ENCODE measurements around the gene ARHGAP6. TPM values are rescaled to one million over a fixed set of nuclear protein-coding genes. Genes with fewer than 3 reads are reported as not detected.

ARHGAP6 gene
- total and polyA plus RNA-seq, 2 donors (not counting 3 experiments of a cell fraction or from before 2014, with no cell fraction given) = 0.69 to 0.83 TPM

DNA sequence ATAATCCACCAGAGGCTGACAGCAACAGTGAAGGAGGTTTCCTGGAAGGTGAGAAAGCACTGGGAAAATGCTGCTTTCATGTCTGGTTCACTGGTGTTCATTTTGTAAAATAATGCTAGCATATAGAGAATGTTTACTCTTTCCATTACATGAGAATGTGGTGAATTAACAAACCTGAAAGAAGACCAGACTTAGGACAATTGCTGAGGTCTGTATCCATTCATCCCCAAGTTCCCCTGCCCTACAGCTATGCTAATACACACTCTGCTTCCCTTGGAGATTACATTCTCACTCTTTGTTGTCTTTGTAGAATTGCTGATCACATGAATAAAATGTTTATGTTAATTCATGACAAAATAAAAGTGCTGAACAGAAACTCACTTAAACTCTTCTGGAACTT lies 99.5 kb downstream of the ARHGAP6 start:
- FAIRE-seq = no peak
- BruUV-seq (replicated peaks) = no TSS peak
- CTCF ChIA-PET = no interaction called here

More for the DNA sequence above, 99.5 kb downstream of the ARHGAP6 start:
- H2AFZ ChIP-seq (ENCODE audit: low read depth, low read length) = no peak overlapping the region
- H3K36me3 ChIP-seq (ENCODE audit: control insufficient read depth in 2 of 2, extremely low read depth in 1 of 2, insufficient read depth in 2 of 2, low read length in 2 of 2) = no peaks in the 10 kb centered on the region
- no peaks in the 10 kb centered on the region for H3K9me1 ChIP-seq (replicated peaks; ENCODE audit: control insufficient read depth, extremely low read depth, insufficient read depth, low read length)
- no peaks in the 10 kb centered on the region for H3K79me2 ChIP-seq (ENCODE audit: control insufficient read depth, insufficient read depth, low read length)
- no peak overlapping the region for H3K27ac ChIP-seq (ENCODE audit: insufficient read depth, low read depth, low read length)
- DNase-seq (ENCODE audit: low read depth, low spot score) = no peak
- no peaks in the 10 kb centered on the region for H4K20me1 ChIP-seq (replicated peaks; ENCODE audit: control insufficient read depth, extremely low read depth, insufficient read depth, low read length)
- POLR2A ChIA-PET = no interaction called here
- H3K27me3 ChIP-seq (ENCODE audit: control insufficient read depth in 2 of 2, insufficient read depth in 2 of 2, low read length in 2 of 2) = no peaks in the 10 kb centered on the region
- H3K4me1 ChIP-seq (ENCODE audit: control insufficient read depth, extremely low read depth, insufficient read depth, low read length) = no peaks in the 10 kb centered on the region
- intact Hi-C loops (cut with micrococcal nuclease) (no loop called here), dilution Hi-C loops (cut with MboI; ENCODE audit: extremely low pct_ligation_motif_present, low sequenced_read_pairs) (no loop called here)
- no peak overlapping the region for H3K4me3 ChIP-seq (replicated peaks in 1 of 3; ENCODE audit: insufficient read depth in 1 of 3, low read depth in 1 of 3, low read length in 3 of 3)
- no peak for TF ChIP-seq GATA2 (IDR thresholded peaks at IDR 0.05; ENCODE audit: insufficient read depth, insufficient read length, low read depth, low read length)
- TF ChIP-seq EZH2 (IDR thresholded peaks at IDR 0.05; ENCODE audit: borderline replicate concordance, low read depth, low read length, severe bottlenecking) = no peak
- no peak for TF ChIP-seq JUN (IDR thresholded peaks at IDR 0.05; ENCODE audit: borderline replicate concordance, insufficient read depth, insufficient read length, low read depth)
- no peak for TF ChIP-seq FOS (IDR thresholded peaks at IDR 0.05; ENCODE audit: borderline replicate concordance, insufficient read depth, low read length)
- no peak for TF ChIP-seq MYC (IDR thresholded peaks at IDR 0.05; ENCODE audit: low read depth, low read length)
- TF ChIP-seq, protein P1, sequence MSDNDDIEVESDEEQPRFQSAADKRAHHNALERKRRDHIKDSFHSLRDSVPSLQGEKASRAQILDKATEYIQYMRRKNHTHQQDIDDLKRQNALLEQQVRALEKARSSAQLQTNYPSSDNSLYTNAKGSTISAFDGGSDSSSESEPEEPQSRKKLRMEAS (IDR thresholded peaks at IDR 0.05; ENCODE audit: insufficient read depth, insufficient read length) = no peak
- TF ChIP-seq POLR2A (IDR thresholded peaks at IDR 0.05; ENCODE audit: low read depth, low read length) = no peak
- TF ChIP-seq, protein P2, sequence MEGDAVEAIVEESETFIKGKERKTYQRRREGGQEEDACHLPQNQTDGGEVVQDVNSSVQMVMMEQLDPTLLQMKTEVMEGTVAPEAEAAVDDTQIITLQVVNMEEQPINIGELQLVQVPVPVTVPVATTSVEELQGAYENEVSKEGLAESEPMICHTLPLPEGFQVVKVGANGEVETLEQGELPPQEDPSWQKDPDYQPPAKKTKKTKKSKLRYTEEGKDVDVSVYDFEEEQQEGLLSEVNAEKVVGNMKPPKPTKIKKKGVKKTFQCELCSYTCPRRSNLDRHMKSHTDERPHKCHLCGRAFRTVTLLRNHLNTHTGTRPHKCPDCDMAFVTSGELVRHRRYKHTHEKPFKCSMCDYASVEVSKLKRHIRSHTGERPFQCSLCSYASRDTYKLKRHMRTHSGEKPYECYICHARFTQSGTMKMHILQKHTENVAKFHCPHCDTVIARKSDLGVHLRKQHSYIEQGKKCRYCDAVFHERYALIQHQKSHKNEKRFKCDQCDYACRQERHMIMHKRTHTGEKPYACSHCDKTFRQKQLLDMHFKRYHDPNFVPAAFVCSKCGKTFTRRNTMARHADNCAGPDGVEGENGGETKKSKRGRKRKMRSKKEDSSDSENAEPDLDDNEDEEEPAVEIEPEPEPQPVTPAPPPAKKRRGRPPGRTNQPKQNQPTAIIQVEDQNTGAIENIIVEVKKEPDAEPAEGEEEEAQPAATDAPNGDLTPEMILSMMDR (IDR thresholded peaks at IDR 0.05; ENCODE audit: extremely low read depth in 1 of 2, insufficient read depth in 1 of 2, low read depth in 1 of 2, low read length in 2 of 2) = no peak
- no peak for TF ChIP-seq POLR2AphosphoS5 (IDR thresholded peaks at IDR 0.05; ENCODE audit: insufficient read depth, low read depth, low read length)
- no peak overlapping the region for H3K4me2 ChIP-seq (ENCODE audit: insufficient read depth, low read length)
- no peak overlapping the region for H3K9ac ChIP-seq (replicated peaks; ENCODE audit: extremely low read depth, insufficient read depth, low read length)
- no peaks in the 10 kb centered on the region for H3K9me3 ChIP-seq (replicated peaks; ENCODE audit: control insufficient read depth, insufficient read depth, low read length)
